ENCODE measurements around the gene DYNC2I2.

DYNC2I2 gene

GRCh38 chr9:128627127-128627715, 29.4 kb downstream of the DYNC2I2 start:
- Histone ChIP-seq H2AFZ (ENCODE audit: low read length) (no peak overlapping the region), H3K4me1 (ENCODE audit: low read length) (no peaks in the 10 kb centered on the region), H3K4me2 (ENCODE audit: low read depth, low read length) (no peak overlapping the region), H3K27me3 (replicated peaks; ENCODE audit: insufficient read depth, low read length) (no peaks in the 10 kb centered on the region), H3K9me2 (replicated peaks; ENCODE audit: insufficient read depth, low read length) (no peaks in the 10 kb centered on the region), H4K20me1 (ENCODE audit: insufficient read depth, low read length) (no peaks in the 10 kb centered on the region), H3K27ac (ENCODE audit: low read length) (no peak overlapping the region), H3K9ac (ENCODE audit: low read length) (no peak overlapping the region), H3F3A (ENCODE audit: insufficient read depth, low read length) (no peaks in the 10 kb centered on the region), H3K36me3 (replicated peaks; ENCODE audit: insufficient read depth, low read length) (peaks cover 1% of the 10 kb centered on the region; the same call in 1 of the 2 replicates), H3K79me2 (ENCODE audit: low read length) (no peaks in the 10 kb centered on the region), H3K9me3 (replicated peaks; ENCODE audit: insufficient read depth, low read length) (no peaks in the 10 kb centered on the region), H3K4me3 (ENCODE audit: low read length) (no peak overlapping the region)
- no peak for DNase-seq
- TF ChIP-seq EZH2 (optimal IDR thresholded peaks at IDR 0.05; ENCODE audit: low read depth, low read length) = no peak

DNA sequence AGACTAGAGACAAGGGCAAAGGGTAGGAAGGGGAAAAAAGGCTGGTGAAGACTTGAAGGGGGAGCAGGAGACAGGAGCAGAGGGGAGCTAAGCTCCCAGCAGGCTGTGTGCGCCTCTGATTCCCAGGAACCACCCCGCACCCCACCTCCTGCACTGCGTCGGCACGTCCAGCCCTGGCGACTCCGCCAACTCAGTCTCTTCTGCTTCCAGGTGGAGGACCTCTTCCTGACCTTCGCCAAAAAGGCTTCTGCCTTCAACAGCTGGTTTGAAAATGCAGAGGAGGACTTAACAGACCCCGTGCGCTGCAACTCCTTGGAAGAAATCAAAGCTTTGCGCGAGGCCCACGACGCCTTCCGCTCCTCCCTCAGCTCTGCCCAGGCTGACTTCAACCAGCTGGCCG, 30.5 kb downstream of the DYNC2I2 start:
- no peaks in the 10 kb centered on the region; the same call in 1 of the 2 replicates for H3K36me3 ChIP-seq (replicated peaks; ENCODE audit: insufficient read depth, low read length)

DNA sequence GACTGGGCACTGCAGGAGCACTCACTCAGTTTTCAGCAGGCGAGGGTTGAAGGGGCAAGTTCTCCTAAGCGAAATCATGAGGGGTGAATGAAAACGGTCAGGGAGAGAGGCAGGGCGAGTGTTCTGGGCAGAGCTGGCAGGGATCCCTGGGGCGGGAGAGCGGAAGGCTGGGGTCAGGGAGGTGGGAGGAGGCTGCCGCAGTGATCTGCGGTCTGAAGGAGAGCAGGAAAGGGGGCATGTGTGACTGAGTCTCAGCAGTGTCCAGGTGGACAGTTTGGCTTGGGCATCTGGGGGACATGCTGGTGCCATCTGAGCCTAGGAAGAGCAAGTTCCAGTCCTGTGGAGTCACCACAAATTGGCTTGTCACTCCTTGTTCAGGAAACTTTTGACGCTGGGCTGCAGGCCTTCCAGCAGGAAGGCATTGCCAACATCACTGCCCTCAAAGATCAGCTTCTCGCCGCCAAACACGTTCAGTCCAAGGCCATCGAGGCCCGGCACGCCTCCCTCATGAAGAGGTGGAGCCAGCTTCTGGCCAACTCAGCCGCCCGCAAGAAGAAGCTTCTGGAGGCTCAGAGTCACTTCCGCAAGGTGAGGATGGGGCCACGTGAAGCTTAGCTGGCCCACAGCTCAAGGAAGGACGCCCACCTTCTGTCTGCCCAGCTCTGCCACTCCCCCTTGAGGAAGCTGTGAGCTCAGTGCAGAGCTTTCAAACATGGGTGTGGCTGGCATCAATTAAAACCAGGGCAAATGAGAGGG, 31.1 kb downstream of the DYNC2I2 start:
- Histone ChIP-seq H3K79me2 (ENCODE audit: low read length) (no peaks in the 10 kb centered on the region), H3K9me3 (replicated peaks; ENCODE audit: insufficient read depth, low read length) (no peaks in the 10 kb centered on the region), H4K20me1 (ENCODE audit: insufficient read depth, low read length) (no peaks in the 10 kb centered on the region), H2AFZ (ENCODE audit: low read length) (no peak overlapping the region), H3K4me3 (ENCODE audit: low read length) (no peak overlapping the region), H3F3A (ENCODE audit: insufficient read depth, low read length) (0 out of 2 replicates have a peak, but pooled peaks cover 2% of the 10 kb centered on the region), H3K36me3 (replicated peaks; ENCODE audit: insufficient read depth, low read length) (no peaks in the 10 kb centered on the region; the same call in 1 of the 2 replicates), H3K27ac (ENCODE audit: low read length) (no peak overlapping the region), H3K4me2 (ENCODE audit: low read depth, low read length) (no peak overlapping the region), H3K27me3 (replicated peaks; ENCODE audit: insufficient read depth, low read length) (no peaks in the 10 kb centered on the region), H3K9me2 (replicated peaks; ENCODE audit: insufficient read depth, low read length) (no peaks in the 10 kb centered on the region), H3K4me1 (ENCODE audit: low read length) (no peaks in the 10 kb centered on the region), H3K9ac (ENCODE audit: low read length) (no peak overlapping the region)
- no peak for DNase-seq
- TF ChIP-seq CTCF (IDR thresholded peaks at IDR 0.05; ENCODE audit: low read length) = no peak
- TF ChIP-seq EZH2phosphoT487 (IDR thresholded peaks at IDR 0.05; ENCODE audit: low read length) = no peak
- TF ChIP-seq EZH2 (optimal IDR thresholded peaks at IDR 0.05; ENCODE audit: low read depth, low read length) = no peak

More for the DNA sequence above, 30.5 kb downstream of the DYNC2I2 start:
- H3K27me3 ChIP-seq (replicated peaks; ENCODE audit: insufficient read depth, low read length) = no peaks in the 10 kb centered on the region
- H3K79me2 ChIP-seq (ENCODE audit: low read length) = no peaks in the 10 kb centered on the region
- no peaks in the 10 kb centered on the region for H3K9me3 ChIP-seq (replicated peaks; ENCODE audit: insufficient read depth, low read length)
- no peaks in the 10 kb centered on the region for H4K20me1 ChIP-seq (ENCODE audit: insufficient read depth, low read length)
- no peak for DNase-seq
- H3K9ac ChIP-seq (ENCODE audit: low read length) = no peak overlapping the region
- H3F3A ChIP-seq (ENCODE audit: insufficient read depth, low read length) = 0 out of 2 replicates have a peak, but pooled peaks cover 2% of the 10 kb centered on the region
- H3K9me2 ChIP-seq (replicated peaks; ENCODE audit: insufficient read depth, low read length) = no peaks in the 10 kb centered on the region
- H3K4me2 ChIP-seq (ENCODE audit: low read depth, low read length) = no peak overlapping the region
- H3K4me1 ChIP-seq (ENCODE audit: low read length) = no peaks in the 10 kb centered on the region
- no peak for TF ChIP-seq EZH2phosphoT487 (IDR thresholded peaks at IDR 0.05; ENCODE audit: low read length)
- TF ChIP-seq EZH2 (optimal IDR thresholded peaks at IDR 0.05; ENCODE audit: low read depth, low read length) = no peak
- TF ChIP-seq CTCF (IDR thresholded peaks at IDR 0.05; ENCODE audit: low read length) = no peak
- H2AFZ ChIP-seq (ENCODE audit: low read length) = no peak overlapping the region
- H3K27ac ChIP-seq (ENCODE audit: low read length) = no peak overlapping the region
- H3K4me3 ChIP-seq (ENCODE audit: low read length) = no peak overlapping the region

All from MM.1S (cell line).